ENCODE results near the gene DLG2.

The DLG2 gene

GRCh38 chr11:84036664-84037194, 1590.4 kb downstream of the DLG2 start:
- DNase-seq: no peak

GRCh38 chr11:84035645-84036044, 1591.5 kb downstream of the DLG2 start:
- no peak for DNase-seq

GRCh38 chr11:84034484-84034883, 1592.7 kb downstream of the DLG2 start:
- no peak for DNase-seq

DNA sequence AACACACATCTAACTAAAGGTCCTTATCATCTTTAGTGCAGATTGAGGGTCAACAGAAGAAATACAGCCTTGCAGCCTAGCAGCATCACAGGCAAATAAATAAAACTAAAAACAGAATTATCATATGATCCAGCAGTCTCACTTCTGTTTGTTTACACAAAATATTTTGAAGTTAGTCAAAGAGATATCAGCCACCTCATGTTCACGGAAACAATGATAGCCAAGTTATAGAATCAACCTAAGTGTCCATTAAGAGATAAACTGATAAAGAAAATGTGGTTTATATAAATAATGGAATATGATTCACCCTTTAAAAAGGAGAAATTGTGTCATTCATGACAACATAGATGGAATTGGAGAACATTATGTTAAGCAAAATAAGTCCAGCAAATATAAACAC, 1602.9 kb downstream of the DLG2 start:
- DNase-seq: no peak

DNA sequence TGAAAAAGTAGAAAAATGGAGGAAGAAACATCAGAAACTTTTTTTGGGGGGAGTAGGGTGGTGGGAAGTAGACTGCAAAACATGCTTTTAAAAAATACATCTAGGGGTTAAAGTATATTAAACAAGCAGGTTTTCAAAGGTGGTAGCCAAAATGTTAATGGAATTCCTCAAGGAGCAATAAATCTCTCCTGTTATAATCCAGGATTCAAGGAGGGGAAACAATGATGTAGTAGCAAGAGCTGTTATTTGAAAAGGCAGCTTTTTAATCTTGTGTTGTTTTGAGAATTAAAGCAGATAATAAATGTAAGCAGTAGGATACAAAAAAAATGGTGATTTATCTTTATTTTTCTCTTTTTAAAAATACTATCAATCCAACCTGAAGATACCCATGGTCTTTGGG, 1604.4 kb downstream of the DLG2 start:
- no peak for DNase-seq

- peak in 31 of 56 donors; percentile 1 to 61 (median 29) for DNase-seq
Measured at GRCh38 chr11:84022201-84022600, 1604.9 kb downstream of the DLG2 start.

- DNase-seq: no peak
Measured at GRCh38 chr11:84021291-84021690, 1605.9 kb downstream of the DLG2 start.

DNA sequence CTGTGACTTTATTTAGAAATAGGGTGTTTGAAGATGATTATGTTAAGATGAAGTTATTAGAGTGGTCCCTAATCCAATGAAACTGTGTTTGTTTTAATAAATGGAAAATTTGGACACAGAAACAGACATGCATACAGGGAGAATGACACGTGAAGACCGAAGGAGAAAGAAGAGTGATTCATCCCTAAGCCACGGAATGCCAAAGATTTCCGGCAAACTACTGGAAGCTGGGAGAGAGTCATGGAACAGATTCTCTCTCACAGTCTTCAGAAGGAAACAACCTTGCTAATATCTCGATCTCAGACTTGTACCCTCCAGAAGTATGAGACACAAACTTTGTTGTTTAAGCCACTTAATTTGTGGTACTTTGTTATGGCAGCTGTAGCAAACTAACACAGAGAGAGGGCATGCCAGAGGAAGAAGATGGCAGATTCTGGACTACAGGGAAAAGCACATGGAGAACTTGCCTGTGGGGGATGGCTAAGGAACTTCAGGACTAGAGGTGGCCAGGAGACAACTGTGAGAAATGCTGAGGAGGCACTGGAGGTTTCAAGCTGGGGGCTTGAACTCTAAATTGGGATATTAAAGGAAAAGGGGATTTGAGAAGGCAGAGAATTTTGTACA, 1607.5 kb downstream of the DLG2 start:
- peak in 1 of 56 donors; percentile 5 for DNase-seq

GRCh38 chr11:84014539-84014938, 1612.6 kb downstream of the DLG2 start:
- no peak for DNase-seq

DNA sequence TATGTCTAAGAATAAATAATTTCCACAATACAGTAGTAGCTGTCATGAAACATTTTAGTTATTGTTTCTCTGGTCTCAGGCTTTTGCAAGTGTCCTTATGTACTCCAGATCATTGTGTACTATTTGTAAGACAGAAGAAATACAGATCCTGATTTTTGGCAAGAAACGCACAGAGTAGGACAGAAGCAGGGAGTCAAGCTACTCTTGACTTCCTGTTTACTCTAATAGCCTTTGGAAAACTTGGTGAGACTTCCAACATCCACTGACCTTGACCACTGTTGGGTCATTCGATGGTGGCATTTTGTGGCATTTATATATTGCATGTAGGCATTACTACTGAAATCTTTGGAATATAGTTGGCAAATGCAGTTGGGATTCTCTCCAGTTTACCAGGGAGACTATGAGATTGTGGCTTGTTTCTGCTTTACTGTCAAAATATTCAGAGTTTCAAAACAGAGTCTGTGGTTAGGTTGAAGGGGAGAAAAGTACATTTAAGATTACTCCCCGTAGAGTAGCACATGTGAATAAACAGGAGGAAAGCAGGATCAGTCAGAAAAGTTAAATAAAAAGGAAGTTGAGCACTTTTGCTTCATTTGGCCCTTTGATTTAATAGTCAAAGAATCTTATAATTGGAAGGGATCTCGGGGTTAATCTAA, 1614.8 kb downstream of the DLG2 start:
- DNase-seq: no peak

DNA sequence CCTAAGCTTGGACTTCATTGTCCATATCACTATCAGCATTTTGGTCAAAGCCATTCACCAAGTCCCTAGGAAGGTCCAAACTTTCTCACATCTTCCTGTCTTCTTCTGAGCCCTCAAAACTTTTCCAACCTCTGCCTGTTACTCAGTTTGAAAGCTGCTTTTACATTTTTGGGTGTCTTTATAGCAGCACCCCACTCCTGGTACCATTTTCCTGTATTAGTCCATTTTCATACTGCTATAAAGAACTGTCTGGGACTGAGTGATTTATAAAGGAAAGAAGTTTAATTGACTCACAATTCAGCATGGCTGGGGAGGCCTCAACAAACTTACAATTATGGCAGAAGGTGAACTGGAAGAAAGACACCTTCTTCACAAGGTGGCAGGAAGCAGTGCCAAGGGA, 1624.0 kb downstream of the DLG2 start:
- DNase-seq: no peak

GRCh38 chr11:83998921-83999320, 1628.2 kb downstream of the DLG2 start:
- DNase-seq: no peak

GRCh38 chr11:83990160-83990733, 1636.9 kb downstream of the DLG2 start:
- peak in 30 of 56 donors; percentile 2 to 80 (median 34) for DNase-seq

DNA sequence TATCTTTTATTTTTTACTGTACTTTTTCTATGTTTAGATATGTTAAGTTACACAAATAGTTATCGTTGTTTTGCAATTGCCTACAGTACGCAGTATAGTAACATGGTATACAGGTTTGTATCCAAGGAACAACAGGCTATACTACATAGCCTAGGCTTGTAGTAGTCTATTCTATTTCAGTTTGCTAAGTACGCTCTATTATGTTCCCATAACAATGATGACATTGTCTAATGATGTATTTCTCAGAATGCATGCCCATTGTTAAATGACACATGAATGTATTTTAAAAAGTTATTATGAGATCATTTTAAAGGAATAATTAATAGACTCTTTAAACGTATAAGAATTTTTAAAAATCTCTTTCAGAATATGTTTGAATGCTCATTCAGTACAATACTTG, 1644.3 kb downstream of the DLG2 start:
- no peak for DNase-seq

DNA sequence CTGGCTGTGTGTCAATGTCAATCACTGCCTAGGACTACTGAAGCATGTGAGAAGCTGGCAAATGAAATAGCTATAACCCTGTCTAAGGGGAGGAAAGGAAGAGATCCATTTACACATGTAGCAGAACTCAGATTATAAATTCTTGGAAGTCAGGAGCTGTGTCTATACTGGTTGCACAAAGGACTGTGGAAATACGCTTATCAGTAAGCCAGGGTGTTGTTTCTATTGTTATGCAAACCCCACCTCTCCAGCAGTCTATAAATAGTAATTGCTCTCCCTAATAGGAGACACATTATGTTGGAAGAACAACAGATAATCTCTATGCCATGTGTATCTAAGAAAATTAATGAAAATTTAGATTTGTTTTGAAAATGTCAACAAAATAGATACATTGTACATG, 1647.6 kb downstream of the DLG2 start:
- no peak for DNase-seq

GRCh38 chr11:83978942-83979341, 1648.2 kb downstream of the DLG2 start:
- DNase-seq: no peak

GRCh38 chr11:83976086-83976485, 1651.1 kb downstream of the DLG2 start:
- DNase-seq: no peak

DNA sequence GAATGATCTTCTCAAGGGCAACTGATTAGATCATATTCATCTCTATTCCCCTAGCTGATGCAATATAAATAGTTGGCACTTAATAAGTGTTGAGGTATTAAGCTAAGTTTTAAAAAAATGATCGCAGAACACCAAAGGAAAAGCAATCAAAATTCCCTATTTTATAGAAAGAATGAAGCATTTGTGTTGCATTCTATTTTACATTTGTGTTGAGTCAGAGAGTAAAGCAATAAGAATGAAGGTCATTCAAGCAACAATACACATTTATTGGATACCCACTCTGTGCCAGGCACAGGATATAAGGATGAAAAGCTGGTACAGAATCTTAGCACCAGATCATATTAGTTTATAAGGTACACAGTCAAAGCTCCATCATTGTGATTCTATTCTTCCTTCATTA, 1654.6 kb downstream of the DLG2 start:
- DNase-seq: no peak

DNA sequence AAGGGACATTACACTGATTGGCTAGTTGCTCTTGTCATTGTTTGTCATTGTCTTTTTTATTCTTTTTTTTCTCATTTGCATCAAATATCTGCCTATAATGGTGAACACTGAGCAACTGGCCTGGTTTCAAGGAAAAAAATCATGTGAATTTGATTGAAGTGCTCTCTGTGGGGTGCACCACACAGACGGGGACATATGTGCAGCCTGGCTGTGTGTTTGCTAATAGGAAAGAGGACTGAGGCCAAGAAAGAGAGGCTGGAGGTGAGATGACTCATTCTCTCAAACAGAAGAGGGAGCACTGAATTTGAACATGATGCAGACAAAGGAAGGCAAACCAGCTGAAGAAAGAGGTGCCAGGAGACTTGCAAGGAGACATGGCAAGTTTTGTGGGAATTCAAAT, 1656.1 kb downstream of the DLG2 start:
- peak in 14 of 56 donors; percentile 3 to 62 (median 9) for DNase-seq

DNA sequence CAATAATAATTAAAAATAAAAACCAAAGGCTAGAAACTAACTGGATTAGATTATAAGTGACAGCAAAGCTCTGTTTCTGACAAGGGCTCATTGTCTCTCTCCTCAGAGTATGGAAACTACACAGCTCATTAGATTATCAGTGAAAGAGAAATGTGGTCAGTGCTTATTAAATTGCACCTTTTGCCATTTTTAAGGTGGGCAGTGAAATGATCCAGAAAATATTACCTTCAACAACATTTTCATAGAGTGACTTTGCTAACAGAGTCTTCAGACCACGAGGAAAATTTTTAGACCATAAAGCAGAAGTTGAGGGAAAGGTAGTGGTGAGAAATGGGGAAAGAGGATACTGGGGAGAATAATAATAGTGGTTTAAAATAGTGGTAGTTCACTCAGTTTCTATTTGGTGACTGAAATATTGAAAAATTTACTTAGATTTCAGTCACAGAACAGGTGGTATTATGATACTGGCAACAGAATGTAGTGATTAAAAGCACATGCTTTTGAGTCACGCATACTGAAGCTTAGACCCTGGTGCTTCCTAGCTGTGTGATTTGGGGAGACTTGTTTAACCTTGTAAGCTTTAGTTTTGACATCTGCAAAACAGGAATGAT, 1657.0 kb downstream of the DLG2 start:
- no peak for DNase-seq

- DNase-seq: no peak
Measured at GRCh38 chr11:83957038-83957900, 1669.9 kb downstream of the DLG2 start.

All from nucleus accumbens (tissue), 56 donors.